ENCODE results near the gene PALLD.

The PALLD gene

DNA sequence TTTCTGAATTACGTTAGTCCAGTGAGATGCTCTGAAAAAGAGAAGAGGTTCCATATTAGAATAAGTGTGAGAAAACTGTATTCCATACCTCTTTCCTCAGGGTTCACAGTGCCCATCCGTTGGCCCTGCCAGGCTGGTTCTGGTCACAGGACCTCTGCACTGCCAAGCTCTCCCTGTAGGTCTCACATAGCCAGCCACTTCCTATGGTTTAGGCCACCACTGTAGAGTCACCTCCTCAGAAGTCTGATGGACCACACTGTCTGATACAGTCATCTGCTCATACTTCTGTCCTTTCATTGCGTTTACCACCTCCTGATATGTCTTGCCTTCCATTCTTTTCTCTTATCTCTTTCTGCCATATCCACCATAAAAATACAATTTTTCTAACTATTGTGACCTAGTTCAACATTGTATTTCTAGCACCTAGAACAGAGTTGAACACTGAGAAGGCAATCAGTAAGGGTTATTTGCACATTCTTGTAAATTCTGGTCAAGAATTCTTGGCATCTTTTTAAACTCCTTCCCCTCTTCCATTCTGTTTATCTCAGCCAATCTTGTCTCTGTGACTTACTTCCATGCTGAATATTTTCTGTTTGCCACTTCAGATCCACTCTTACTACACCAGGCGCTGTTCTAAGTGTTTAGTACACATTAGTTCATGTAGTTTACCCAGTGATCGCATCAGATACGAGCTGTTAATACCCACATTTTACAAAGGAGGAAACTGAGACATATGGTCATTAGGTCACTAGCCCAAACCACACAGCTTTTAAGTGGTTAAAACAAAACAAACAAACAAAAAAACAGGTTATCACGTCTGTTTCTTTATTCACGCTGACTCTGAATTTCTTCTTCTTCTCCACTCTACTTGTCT, 387.6 kb downstream of the PALLD start:
- TF ChIP-seq, protein P1, sequence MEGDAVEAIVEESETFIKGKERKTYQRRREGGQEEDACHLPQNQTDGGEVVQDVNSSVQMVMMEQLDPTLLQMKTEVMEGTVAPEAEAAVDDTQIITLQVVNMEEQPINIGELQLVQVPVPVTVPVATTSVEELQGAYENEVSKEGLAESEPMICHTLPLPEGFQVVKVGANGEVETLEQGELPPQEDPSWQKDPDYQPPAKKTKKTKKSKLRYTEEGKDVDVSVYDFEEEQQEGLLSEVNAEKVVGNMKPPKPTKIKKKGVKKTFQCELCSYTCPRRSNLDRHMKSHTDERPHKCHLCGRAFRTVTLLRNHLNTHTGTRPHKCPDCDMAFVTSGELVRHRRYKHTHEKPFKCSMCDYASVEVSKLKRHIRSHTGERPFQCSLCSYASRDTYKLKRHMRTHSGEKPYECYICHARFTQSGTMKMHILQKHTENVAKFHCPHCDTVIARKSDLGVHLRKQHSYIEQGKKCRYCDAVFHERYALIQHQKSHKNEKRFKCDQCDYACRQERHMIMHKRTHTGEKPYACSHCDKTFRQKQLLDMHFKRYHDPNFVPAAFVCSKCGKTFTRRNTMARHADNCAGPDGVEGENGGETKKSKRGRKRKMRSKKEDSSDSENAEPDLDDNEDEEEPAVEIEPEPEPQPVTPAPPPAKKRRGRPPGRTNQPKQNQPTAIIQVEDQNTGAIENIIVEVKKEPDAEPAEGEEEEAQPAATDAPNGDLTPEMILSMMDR (IDR thresholded peaks at IDR 0.05; ENCODE audit: borderline replicate concordance, control extremely low read depth, extremely low read depth, insufficient read depth, missing control alignments) = no peak
- in situ Hi-C loops (cut with MboI; ENCODE audit: low sequenced_read_pairs, unreplicated experiment) = no loop called here
- no peak for DNase-seq (ENCODE audit: low spot score)

DNA sequence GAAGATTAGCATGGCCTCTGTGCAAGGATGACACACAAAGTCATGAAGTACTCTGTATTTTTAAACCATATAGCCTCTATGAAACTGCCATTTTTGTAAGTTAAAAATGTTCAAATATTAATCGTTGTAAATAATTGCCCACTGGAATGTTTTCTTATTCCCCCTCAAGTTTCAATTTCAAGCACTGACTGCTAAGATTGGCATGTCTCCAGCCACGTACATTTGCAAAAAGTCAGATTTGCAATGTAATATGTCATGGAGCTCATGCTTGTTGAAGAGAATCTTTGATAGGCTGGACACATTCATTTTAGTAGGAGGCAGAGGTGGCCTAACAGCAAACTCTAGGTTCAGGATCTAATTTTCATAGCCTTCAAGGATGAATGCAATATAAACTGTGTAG, 388.5 kb downstream of the PALLD start:
- in situ Hi-C loops (cut with MboI; ENCODE audit: low sequenced_read_pairs, unreplicated experiment) = no loop called here
- TF ChIP-seq, protein P1 (IDR thresholded peaks at IDR 0.05; ENCODE audit: borderline replicate concordance, control extremely low read depth, extremely low read depth, insufficient read depth, missing control alignments) = no peak
- DNase-seq (ENCODE audit: low spot score) = no peak

DNA sequence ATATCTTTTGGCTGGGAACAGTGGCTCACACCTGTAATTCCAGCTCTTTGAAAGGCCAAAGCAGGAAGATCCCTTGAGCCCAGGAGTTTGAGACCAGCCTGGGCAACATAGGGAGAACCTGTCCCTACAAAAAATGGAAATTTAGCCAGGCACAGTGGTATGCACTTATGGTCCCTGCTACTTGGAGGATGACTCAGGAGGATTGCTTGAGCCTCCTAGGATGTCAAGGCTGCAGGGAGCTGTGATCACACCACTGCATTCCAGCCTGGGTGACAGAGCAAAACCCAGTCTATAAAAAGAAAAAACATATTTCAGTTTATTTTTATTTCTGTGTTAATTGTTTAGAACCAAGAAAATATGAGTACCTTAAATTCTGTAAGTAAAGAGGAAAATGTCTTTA, 389.5 kb downstream of the PALLD start:
- in situ Hi-C loops (cut with MboI; ENCODE audit: low sequenced_read_pairs, unreplicated experiment) = no loop called here
- TF ChIP-seq, protein P1 (IDR thresholded peaks at IDR 0.05; ENCODE audit: borderline replicate concordance, control extremely low read depth, extremely low read depth, insufficient read depth, missing control alignments) = no peak
- DNase-seq (ENCODE audit: low spot score) = no peak

DNA sequence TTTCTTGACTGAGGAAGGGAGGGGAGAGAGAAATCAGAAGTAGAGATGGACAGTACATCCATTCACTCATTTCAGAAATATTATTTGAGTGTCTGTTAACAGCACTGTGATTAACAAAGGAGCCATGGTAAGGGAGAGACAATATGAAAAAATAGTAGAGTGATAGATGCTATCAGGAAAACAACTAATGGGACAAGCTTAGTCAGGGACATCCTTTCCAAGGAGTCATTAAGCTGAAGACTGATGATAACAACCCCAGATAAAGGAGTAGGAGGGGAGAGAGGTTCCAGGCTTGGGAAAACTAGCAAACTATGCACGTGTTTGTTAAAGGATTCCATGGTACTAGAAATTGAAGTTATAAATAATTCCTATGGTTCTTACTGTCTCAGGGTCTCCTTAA, 391.0 kb downstream of the PALLD start:
- DNase-seq (ENCODE audit: low spot score) = no peak
- in situ Hi-C loops (cut with MboI; ENCODE audit: low sequenced_read_pairs, unreplicated experiment) = no loop called here
- TF ChIP-seq, protein P1 (IDR thresholded peaks at IDR 0.05; ENCODE audit: borderline replicate concordance, control extremely low read depth, extremely low read depth, insufficient read depth, missing control alignments) = no peak

DNA sequence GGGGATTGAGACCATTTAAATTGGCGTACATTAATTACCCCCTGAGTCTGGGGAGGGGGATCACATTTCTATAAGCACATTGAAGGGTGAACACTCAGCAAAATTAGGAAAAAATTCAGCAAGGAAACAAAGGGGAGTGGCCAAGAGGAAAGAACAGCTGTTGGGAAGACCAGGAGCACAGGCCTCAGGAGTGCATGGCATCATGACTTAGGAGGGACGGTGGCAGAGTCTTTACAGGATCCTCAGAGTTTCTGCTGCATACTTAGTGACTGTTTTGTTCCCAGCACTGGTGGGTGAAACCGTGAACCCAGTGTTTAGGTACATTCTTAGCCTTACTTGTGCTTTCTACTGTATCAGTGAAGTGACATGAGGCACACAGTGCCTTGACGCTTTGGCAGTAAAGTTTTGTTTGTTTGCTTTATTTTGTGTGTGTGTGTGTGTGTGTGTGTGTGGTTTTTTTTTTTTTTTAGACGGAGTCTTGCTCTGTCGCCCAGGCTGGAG, 391.9 kb downstream of the PALLD start:
- in situ Hi-C loops (cut with MboI; ENCODE audit: low sequenced_read_pairs, unreplicated experiment) = no loop called here
- DNase-seq (ENCODE audit: low spot score) = no peak
- TF ChIP-seq, protein P1 (IDR thresholded peaks at IDR 0.05; ENCODE audit: borderline replicate concordance, control extremely low read depth, extremely low read depth, insufficient read depth, missing control alignments) = no peak

DNA sequence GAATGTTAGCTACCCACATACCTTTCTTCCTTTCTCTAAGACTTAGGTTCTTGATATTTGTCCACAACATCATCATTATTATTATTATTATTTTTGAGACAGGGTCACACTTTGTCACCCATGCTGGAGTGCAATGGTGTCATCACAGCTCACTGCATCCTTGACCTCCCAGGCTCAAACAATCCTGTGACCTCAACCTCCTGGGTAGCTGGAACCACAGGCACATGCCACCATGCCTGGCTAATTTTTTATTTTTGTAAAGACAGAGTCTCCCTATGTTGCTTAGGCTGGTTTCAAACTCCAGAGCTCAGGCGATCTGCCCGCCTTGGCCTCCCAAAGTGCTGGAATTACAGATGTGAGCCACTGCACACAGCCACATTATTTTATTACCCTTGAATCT, 394.2 kb downstream of the PALLD start:
- in situ Hi-C loops (cut with MboI; ENCODE audit: low sequenced_read_pairs, unreplicated experiment) = no loop called here

More for the DNA sequence above, 394.2 kb downstream of the PALLD start:
- TF ChIP-seq, protein P1 (IDR thresholded peaks at IDR 0.05; ENCODE audit: borderline replicate concordance, control extremely low read depth, extremely low read depth, insufficient read depth, missing control alignments) = no peak
- DNase-seq (ENCODE audit: low spot score) = no peak

Data from GM13976 (cell line).